GM13977 (cell line): ENCODE data around the gene ATG2B.
"Not testable (repeated sequence)": the region's sequence is repeated elsewhere in the genome, so short reads cannot be mapped to it uniquely, and the experiment has no call there.

Experiments
- DNase-seq: peaks from one replicate; pipeline ENCODE4 v3.0.0; 2012; ENCODE audit warnings: low spot score
- CTCF ChIP-seq: IDR thresholded peaks from 2 replicates; pipeline ENCODE4 v1.5.1; 2012; ENCODE audit warnings: mild to moderate bottlenecking, control low read depth; ENCODE audit not compliant: insufficient read depth; ENCODE audit errors: extremely low read depth, missing control alignments
- in situ Hi-C: fragments of 300-500 bp; cut with MboI; formaldehyde crosslinking; loops from one replicate; pipeline ENCODE4 v1.12.0; 2022; ENCODE audit warnings: low sequenced_read_pairs, low pct_unique_long_range_greater_than_20kb, mixed read lengths, inconsistent platforms; ENCODE audit not compliant: unreplicated experiment

The ATG2B gene

GRCh38 chr14:96250485-96250884 is 112.7 kb downstream of the ATG2B start:
- no peak for TF ChIP-seq CTCF
- DNase-seq, result no peak

GRCh38 chr14:96249029-96249428 is 114.1 kb downstream of the ATG2B start:
- no peak for DNase-seq
- no peak for TF ChIP-seq CTCF
- in situ Hi-C loops, result no loop called here

More at GRCh38 chr14:96250485-96250884, 112.7 kb downstream of the ATG2B start:
- in situ Hi-C loops, result no loop called here

- TF ChIP-seq CTCF, result no peak
- in situ Hi-C loops, result no loop called here
These were observed 116.1 kb downstream of the ATG2B start for GRCh38 chr14:96247031-96247430.

GRCh38 chr14:96246539-96246847 is 116.6 kb downstream of the ATG2B start:
- TF ChIP-seq CTCF, result no peak
- in situ Hi-C loops, result no loop called here

More at GRCh38 chr14:96247031-96247430, 116.1 kb downstream of the ATG2B start:
- DNase-seq, result no peak

GRCh38 chr14:96245710-96246538 is 117.2 kb downstream of the ATG2B start:
- in situ Hi-C loops, result no loop called here
- no peak for DNase-seq
- no peak for TF ChIP-seq CTCF

More at GRCh38 chr14:96246539-96246847, 116.6 kb downstream of the ATG2B start:
- DNase-seq, result no peak

GRCh38 chr14:96245074-96245473 is 118.1 kb downstream of the ATG2B start:
- DNase-seq, in situ Hi-C loops: not testable (repeated sequence)

- no peak for TF ChIP-seq CTCF
- in situ Hi-C loops, result no loop called here
- DNase-seq, result no peak
These were observed 119.4 kb downstream of the ATG2B start for GRCh38 chr14:96243785-96244184.
